HG02678 (cell line): ENCODE data around the gene PITRM1.
"Not testable (repeated sequence)": the region's sequence is repeated elsewhere in the genome, so short reads cannot be mapped to it uniquely, and the experiment has no call there.

ENCODE experiments used
- ATAC-seq: cut with Tn5 transposase; IDR thresholded peaks from one replicate; pipeline ENCODE4 v1.9.1; 2021; ENCODE audit warnings: mild to moderate bottlenecking, moderate library complexity; ENCODE audit not compliant: unreplicated experiment

Gene PITRM1

GRCh38 chr10:3123571-3124411 is 48.8 kb downstream of the PITRM1 start:
- ATAC-seq: no peak

DNA sequence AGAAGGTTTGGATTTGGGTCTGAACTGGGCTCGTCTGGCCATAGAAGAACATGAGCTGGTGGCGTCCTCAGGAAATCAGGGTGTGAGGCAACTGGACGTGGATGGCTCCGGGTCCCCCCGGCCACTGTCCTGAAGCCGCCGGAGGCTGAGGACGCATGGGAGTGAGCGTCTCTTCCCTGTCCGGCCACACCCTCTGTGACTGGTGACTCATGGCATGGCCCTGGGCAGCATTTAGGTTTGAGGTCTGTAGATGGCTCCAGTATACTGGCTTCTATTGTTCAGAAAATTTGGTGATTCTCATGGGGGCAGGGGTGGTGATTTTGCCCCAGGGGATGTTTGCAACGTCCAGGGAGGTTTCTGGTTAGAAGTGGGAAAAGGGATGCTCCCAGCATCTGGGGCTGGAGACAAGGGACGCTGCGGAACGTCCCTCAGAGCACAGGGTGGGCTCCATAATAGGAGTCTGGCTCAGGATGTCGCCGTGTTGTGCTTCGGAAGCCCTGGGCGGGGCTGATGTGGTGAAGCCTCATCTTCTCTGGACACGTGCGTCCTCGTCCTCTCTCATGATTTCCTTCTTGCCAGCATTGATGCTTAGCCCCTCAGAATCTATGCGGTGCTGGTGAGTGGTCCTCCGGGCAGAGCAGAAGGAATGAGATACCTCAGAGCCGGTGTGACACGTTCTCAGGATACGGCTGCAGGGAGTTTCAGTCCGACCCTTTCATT is 49.9 kb downstream of the PITRM1 start:
- ATAC-seq: no peak

- ATAC-seq: no peak
Observed at GRCh38 chr10:3122034-3122433, 50.5 kb downstream of the PITRM1 start.

DNA sequence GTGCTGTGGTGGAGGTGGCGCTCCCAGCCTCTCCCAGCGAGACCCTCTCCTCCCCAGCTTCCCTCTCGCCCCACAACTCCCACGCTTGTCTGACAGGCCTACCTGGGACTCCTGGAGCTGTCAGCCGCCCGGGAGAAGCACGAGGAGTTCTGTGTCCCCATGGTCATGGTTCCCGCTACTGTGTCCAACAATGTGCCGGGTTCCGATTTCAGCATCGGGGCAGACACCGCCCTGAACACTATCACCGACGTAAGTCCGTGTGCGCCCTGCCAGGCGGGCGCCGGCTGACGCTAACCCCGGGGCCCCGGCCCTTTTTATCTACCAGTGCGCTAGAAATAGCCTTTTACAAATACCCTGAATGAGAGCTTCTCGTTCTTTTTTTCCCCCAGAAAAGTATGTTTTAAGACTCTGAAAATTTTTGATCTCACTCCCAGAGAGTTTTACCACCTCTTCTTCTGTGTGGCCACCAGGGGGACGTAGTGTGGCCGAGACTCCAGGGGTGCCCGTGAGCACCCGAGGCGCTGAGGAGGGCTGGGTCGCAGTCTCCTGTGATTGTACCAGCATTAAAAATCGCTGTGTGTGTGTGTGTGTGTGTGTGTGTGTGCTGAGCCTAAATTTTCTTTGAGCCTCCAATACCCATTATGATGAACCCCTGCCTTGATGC is 52.7 kb downstream of the PITRM1 start:
- ATAC-seq: no peak

DNA sequence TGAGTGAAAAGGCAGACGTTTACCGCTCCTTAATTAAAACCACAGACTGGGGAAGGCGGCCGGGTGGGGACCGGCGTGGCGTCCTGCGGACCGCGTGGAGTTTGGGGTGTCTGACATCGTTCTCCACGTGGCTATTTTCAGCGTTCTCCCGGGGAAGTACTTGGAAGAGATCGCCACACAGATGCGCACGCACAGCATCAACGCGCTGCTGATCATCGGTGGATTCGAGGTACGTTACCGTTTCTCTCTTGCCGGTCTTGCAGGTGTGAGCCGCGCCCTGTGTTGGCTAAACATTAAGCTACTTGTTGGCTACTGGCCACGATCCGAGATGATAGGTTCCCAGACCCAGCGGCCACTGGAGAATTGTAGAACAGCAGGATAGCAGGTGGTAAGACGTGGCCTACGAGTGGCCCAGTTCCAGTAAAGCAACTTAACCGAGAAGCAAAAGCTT is 53.9 kb downstream of the PITRM1 start:
- ATAC-seq: no peak

GRCh38 chr10:3117486-3117885 is 55.1 kb downstream of the PITRM1 start:
- ATAC-seq: no peak

GRCh38 chr10:3116508-3117100 is 56.0 kb downstream of the PITRM1 start:
- ATAC-seq: no peak

- no peak for ATAC-seq
Observed at GRCh38 chr10:3115685-3116084, 56.9 kb downstream of the PITRM1 start.

DNA sequence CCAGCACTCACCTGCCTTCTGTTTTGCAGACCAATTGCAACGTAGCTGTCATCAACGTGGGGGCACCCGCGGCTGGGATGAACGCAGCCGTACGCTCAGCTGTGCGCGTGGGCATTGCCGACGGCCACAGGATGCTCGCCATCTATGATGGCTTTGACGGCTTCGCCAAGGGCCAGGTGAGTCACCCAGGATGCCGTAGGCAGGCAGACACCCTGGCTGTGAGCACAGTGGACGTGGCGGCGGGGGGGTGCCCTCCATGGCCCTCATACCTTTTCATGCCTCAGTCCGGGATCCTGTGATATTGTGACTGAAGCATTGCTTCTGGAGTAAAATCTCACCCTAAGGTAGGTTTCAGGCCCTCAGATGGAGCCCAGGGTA is 59.2 kb downstream of the PITRM1 start:
- ATAC-seq: no peak

DNA sequence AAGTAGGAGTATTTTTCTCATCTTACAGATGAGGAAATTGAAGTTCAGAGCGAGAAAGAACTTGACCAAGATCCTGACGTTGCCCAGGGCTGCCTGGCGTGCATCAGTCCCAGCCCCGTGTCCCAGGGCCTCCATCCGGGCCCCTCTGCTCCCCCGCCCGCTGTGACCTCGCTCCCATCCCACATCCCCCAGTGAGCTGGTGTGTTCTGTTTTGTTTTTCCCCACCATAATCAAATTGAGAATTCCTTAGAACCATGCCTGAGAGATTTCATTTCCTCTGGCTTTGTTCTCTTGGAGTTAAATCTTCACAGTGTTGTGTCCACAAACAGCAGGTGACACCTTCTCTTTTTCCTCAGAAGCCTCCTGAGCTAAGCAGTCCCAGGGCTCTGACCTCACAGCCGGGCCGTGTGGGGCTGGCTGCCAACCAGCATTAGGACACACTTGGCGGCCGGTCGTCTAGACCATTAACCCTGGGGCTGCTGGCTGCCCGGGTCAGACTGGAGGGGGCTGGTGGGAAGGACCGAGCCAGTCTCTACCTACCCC is 60.9 kb downstream of the PITRM1 start:
- ATAC-seq: no peak

GRCh38 chr10:3110782-3111620 is 61.6 kb downstream of the PITRM1 start:
- no peak for ATAC-seq

DNA sequence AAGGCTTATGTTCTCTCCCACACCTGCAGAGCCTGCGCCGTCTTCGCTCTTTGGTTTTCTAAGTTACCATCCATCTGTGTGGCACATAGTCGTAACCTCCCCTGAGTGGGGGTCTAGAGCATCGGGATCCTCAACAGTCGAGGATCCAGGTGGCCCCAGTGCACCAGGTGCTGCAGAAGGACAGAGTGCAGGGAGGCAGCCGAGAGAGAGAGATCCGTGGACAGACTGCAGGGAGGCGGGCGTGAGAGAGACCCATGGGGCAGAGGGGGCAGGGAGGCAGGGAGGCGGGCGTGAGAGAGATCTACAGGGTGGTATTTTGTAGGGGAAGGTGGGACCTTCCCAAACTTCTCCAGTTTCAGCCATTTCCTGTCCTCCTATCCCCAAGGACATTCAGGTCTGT is 62.9 kb downstream of the PITRM1 start:
- ATAC-seq: no peak

DNA sequence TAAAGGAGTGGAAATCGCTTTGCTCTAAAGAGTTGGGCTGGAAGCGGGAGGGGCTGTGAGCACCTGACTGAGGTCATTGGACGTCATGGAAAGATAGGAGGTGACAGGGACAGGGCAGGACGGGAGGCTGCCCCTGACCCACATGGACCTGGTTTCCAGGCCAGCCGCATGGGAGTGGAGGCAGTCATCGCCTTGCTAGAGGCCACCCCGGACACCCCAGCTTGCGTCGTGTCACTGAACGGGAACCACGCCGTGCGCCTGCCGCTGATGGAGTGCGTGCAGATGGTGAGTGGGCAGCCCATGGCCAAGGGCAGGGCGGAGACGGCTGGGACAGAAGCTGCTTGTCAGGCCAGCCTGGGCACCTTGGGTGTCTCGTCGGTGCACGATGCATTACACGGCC is 63.4 kb downstream of the PITRM1 start:
- ATAC-seq: no peak

GRCh38 chr10:3108575-3109105 is 63.9 kb downstream of the PITRM1 start:
- ATAC-seq: no peak

DNA sequence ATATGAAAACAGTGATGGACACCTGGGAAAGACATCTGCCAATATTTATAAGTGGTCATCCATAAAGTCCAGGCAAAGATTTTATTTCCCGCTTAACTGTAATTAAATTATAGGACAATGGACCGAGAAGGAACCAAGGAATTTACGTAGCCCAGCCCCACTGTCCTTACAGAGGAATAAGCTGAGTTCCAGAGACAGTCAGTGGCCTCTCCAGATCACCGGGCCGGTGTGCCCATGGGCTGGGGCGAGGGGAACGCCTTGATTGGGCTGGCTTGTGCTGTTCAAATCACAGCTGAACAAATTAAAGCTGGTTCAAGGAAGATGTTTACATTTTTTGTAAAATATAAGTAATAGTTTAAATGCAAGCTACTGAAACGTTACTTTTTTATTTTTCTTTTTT is 64.5 kb downstream of the PITRM1 start:
- no peak for ATAC-seq

DNA sequence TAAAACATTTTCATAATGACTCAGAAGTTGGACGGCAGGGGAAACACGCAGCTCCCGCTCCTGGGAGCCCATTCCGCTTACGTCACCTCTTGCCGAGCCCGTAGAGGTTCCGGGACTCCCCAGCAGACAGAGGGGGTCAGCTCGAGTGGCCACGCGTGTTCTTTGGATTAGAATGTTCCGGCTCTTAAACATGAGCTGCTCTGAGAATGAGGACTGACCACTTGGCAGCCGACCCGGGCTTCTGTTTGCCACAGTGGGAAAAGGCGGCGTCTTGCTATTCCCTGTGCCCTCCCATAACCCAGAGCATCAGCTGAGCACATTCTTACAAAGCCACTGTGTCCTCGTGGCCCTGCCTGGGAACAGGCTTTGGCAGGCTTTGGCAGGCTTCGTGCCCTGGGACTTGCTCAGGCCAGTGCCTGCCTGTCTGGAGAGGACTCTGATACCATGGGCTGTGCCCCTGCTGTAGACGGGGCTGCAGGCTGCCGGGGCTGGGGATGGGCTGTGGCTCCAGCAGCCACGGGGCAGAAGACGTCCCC is 65.1 kb downstream of the PITRM1 start:
- ATAC-seq: no peak

- ATAC-seq: no peak
Observed at GRCh38 chr10:3106928-3107425, 65.6 kb downstream of the PITRM1 start.

DNA sequence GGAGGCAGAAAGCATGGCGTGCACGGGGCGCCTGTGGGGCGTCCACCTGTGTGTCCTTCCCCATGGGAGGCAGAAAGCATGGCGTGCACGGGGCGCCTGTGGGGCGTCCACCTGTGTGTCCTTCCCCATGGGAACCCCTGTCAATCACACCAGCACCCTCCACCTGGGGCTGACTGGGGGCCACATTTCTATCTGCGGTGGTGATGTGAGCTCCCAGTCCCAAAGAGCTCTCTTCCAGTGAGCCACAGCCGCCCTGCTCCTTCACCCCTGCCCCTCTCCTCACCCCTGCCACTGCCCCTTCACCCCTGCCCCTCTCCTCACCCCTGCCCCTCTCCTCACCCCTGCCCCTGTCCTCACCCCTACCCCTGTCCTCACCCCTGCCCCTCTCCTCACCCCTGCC is 66.3 kb downstream of the PITRM1 start:
- not testable (repeated sequence) for ATAC-seq

DNA sequence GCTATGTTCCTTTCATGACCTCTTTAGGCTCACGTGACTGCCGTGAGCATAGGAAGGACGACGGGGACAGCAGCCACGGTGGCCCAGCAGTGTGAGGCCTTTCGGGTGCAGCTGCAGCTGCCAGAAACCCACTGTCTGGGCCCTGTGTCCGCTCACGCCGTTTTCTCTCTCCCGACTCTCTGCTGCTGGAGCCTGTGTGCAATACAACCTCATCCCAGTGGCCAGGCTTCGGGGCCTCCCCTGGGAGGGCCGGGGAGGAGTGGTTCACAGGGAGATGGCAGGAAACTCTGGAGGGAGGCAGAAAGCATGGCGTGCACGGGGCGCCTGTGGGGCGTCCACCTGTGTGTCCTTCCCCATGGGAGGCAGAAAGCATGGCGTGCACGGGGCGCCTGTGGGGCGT is 66.7 kb downstream of the PITRM1 start:
- no peak for ATAC-seq
